DOHH2 (cell line): ENCODE data around the gene ITPRIP.

Experiments used
- CTCF ChIP-seq: fragments of 200-600 bp; sonication (generic); IDR thresholded peaks from one replicate; pipeline ENCODE4 v1.5.1; 2014; ENCODE audit warnings: antibody characterized with exemption, mild to moderate bottlenecking, low read depth, low read length; ENCODE audit not compliant: poor library complexity, severe bottlenecking
- EZH2phosphoT487 ChIP-seq: fragments of 200-600 bp; sonication (generic); IDR thresholded peaks from 2 replicates; pipeline ENCODE4 v1.6.1; 2017; ENCODE audit warnings: borderline replicate concordance, mild to moderate bottlenecking, antibody characterized with exemption, low read length, moderate library complexity, mixed read lengths

DNA sequence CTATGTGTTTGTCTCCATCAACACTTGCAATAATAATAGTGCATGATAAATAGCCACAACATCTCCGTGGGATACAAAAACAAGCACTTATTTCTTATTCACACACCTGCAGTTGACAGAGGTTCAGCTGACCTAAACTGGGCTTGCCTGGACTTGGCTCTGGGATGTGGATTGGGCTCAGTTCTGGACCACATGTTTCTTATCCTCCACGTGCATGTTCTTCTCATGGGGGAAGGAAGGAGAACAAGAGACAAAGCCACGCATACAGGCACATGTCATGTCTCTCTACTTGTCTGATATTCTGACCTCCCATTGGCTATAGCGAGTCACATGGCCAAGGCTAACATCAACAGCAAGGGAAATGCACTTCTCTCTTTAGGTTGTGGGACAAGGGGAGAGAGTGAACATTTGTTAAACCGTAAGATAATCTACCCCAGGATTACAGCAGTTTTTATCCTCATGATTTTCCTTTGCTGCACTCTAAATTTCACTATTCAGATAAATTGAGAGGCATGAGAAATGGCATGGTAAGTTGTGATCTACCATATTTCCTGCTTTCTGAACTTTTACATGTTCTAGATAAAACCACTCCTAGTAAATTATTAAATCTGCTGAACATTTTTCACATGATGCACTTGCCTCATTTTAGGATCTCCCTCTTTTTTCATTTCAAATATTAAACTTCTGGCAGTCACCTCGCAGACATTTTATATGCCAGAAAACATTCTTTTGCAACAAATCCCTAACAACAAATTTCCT, 49.0 kb upstream of the ITPRIP start:
- TF ChIP-seq EZH2phosphoT487 (no peak), CTCF (no peak)
